ENCODE measurements around the gene HLF.

Gene HLF

GRCh38 chr17:55264278-55264644 lies 499 bp upstream of the HLF start:
- DNase-seq (ENCODE audit: low spot score): no peak
- no peak overlapping the region for H3K27ac ChIP-seq
- peak overlapping the region; percentile 78 for H3K4me3 ChIP-seq
- TF ChIP-seq, protein P1, sequence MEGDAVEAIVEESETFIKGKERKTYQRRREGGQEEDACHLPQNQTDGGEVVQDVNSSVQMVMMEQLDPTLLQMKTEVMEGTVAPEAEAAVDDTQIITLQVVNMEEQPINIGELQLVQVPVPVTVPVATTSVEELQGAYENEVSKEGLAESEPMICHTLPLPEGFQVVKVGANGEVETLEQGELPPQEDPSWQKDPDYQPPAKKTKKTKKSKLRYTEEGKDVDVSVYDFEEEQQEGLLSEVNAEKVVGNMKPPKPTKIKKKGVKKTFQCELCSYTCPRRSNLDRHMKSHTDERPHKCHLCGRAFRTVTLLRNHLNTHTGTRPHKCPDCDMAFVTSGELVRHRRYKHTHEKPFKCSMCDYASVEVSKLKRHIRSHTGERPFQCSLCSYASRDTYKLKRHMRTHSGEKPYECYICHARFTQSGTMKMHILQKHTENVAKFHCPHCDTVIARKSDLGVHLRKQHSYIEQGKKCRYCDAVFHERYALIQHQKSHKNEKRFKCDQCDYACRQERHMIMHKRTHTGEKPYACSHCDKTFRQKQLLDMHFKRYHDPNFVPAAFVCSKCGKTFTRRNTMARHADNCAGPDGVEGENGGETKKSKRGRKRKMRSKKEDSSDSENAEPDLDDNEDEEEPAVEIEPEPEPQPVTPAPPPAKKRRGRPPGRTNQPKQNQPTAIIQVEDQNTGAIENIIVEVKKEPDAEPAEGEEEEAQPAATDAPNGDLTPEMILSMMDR (IDR thresholded peaks at IDR 0.05): no peak

DNA sequence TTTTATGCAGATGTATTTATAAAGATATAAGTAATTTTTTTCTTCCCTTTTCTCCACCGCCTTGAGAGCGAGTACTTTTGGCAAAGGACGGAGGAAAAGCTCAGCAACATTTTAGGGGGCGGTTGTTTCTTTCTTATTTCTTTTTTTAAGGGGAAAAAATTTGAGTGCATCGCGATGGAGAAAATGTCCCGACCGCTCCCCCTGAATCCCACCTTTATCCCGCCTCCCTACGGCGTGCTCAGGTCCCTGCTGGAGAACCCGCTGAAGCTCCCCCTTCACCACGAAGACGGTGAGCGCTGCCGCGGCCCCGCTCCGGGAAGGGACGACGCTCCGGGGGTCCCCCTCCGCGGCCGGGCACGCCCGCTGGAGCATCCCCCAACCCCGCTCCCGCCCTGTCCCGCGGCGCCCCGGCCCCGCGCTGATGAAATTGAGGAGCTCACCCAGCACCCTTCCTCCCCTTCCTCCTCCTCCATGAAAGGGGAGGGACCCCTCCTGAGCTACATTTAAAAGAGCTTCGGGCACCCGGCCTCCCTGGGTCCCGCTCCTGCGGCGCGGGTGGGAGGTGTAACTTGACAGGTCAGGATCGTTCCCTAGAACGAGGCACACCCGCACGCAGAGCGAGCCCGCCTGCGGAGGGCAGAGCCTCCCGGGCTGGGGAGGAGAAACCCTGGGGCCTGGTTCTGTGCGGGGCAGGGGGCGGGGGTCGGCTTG lies 706 bp downstream of the HLF start:
- TF ChIP-seq, protein P1 (IDR thresholded peaks at IDR 0.05): no peak
- H3K27ac ChIP-seq: peak overlapping the region; percentile 89 to 95
- peak overlapping the region; percentile 78 for H3K4me3 ChIP-seq
- DNase-seq (ENCODE audit: low spot score): peak; percentile 75

DNA sequence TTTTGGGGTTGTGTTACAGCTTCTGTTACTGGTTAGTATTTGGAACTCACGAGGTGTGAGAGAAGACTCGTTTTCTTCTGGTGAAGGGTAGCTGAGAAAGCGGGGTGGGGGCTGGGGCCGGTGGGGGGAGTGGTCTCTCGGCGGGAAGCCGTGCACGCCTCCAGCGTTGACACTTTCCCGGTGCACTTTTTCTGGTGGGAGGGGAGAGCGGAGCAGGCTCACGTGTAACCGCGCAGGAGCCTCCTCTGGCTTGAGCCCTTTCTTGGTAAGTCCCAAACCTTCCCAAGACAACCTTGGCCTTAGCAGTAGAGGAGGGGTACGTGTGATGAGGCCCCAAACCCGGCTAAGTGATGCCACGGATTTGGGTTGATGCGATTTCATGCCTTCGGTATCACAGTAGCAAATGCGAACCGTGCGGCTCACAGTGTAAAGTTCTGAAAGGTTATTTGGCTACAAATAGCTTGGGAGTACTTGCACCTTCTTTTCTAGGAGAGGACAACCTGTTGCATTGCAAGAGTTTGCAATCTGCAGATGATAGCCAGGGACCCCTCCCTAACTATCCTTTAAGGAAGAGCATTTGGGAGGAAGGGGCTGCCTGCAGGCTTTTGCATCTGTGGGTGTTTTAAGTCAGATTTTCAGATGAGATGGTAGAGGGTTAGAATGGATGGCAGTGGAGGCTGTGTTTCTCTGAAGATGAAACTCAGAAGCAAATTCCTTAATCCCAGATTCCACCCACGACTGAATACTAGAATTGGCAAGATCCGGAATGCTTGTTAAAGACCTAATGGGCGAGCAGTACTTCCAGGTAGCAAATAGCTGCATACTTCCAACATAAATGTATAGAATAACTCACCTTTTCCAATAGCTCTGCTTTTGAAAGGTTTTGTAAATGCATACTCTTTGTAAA lies 1.5 kb downstream of the HLF start:
- TF ChIP-seq, protein P1 (IDR thresholded peaks at IDR 0.05): no peak
- peak overlapping the region; percentile 78 for H3K4me3 ChIP-seq
- peak overlapping the region; percentile 89 to 95 for H3K27ac ChIP-seq
- peak; percentile 77 for DNase-seq (ENCODE audit: low spot score)

DNA sequence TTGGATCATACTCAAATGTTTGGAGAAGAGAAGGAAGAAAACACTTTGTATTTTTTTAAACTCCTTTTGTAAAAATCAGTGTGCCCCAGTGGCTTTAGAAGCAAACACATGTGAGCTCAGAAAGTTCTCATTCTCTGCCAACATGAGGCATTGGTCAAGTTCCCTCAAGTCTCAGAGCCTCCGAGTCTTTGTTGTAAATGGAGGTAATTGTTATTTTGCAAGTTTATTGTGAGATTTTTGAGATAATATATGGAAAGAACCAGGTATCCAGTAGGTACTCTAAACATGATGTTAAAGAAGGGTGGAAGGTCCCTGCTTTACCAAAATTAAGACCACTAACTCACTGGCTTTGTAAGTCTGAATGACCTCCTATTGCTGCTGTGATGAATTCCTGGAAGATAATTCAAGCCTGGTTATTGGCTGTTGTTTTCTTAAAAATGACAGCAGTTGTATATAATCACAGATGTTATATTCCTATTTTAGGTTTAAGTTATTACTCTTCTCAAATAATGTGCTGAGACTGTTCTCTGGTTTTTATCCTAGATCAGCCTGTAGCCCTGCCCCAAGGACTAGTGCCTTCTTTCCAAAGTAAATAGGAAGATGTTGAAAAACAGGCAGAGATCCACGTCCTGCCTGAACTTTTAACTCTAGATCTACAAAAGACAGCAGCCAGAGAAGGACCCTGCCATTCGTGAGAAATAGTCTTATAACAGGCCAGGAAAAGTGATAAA lies 2.4 kb downstream of the HLF start:
- peak overlapping the region; percentile 78 for H3K4me3 ChIP-seq
- TF ChIP-seq, protein P1 (IDR thresholded peaks at IDR 0.05): no peak

DNA sequence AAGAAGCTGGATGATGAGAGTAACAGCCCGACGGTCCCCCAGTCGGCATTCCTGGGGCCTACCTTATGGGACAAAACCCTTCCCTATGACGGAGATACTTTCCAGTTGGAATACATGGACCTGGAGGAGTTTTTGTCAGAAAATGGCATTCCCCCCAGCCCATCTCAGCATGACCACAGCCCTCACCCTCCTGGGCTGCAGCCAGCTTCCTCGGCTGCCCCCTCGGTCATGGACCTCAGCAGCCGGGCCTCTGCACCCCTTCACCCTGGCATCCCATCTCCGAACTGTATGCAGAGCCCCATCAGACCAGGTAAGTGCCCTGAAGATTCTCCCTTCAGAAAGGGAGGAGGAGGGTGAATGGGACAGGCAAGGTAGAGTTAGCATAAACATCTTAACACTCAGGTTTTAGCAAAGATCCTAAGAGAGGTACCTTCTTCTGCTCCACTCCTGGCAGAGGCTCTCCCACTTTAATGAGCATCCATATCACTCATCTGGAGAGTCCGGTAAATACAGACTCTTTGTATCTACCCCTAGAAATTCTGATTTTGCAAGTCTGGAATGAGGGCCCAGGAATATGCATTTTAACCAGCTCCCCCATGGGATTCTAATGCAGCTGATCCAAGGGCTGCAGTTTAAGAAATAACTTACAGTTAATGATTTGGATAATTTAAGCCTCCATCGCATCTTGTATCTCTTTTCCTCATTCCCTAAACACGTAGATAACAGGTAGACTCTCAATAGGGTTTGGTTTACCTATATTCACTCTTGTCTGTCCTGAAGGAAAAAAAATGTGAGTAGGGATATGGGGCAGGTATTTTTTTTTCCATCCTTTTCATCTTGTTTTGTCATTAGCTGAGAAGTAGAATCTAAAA lies 3.3 kb downstream of the HLF start:
- H3K27ac ChIP-seq: peak overlapping the region; percentile 89 to 95
- H3K4me3 ChIP-seq: peak overlapping the region; percentile 78
- no peak for DNase-seq (ENCODE audit: low spot score)
- TF ChIP-seq, protein P1 (IDR thresholded peaks at IDR 0.05): no peak

More for the DNA sequence above, 2.4 kb downstream of the HLF start:
- DNase-seq (ENCODE audit: low spot score): no peak
- H3K27ac ChIP-seq: peak overlapping the region; percentile 89 to 95
